NB4 (cell line): ENCODE results near the gene LGALS7.
A peak's percentile ranks its signal among the peaks of the same experiment; 100 is the strongest.

Experiments
- DNase-seq: peaks from one replicate; pipeline ENCODE4 v3.0.0; 2010; ENCODE audit warnings: low read depth
- H3K4me3 ChIP-seq: one replicate; pipeline ENCODE4 v1.5.1; 2011; ENCODE audit warnings: mild to moderate bottlenecking, low read depth, low read length, moderate library complexity
- CTCF ChIP-seq: IDR thresholded peaks from one replicate; pipeline ENCODE4 v1.5.1; 2012; ENCODE audit warnings: low read depth, low read length
- MAX ChIP-seq: IDR thresholded peaks from 2 replicates; pipeline ENCODE4 v1.6.1; 2011; ENCODE audit warnings: low read depth, low read length
- MYC ChIP-seq: IDR thresholded peaks from 2 replicates; pipeline ENCODE4 v1.6.1; 2011; ENCODE audit warnings: low read depth, low read length
- POLR2A ChIP-seq: IDR thresholded peaks from 2 replicates; pipeline ENCODE4 v1.6.1; 2011; ENCODE audit warnings: mild to moderate bottlenecking; ENCODE audit not compliant: insufficient read length; ENCODE audit errors: extremely low read depth

LGALS7 gene

GRCh38 chr19:38737281-38737865 lies 35.9 kb downstream of the LGALS7 start:
- TF ChIP-seq POLR2A, result no peak
- TF ChIP-seq MAX, result no peak
- TF ChIP-seq CTCF, result no peak
- no peak for TF ChIP-seq MYC
- H3K4me3 ChIP-seq, result no peak overlapping the region
- peak; percentile 35 for DNase-seq

- DNase-seq, result peak; percentile 19
- TF ChIP-seq MAX (no peak), MYC (no peak), CTCF (no peak), POLR2A (no peak)
- no peak overlapping the region for H3K4me3 ChIP-seq
Measured at GRCh38 chr19:38736413-38737280, 36.7 kb downstream of the LGALS7 start.

GRCh38 chr19:38736036-38736412 lies 37.3 kb downstream of the LGALS7 start:
- no peak for TF ChIP-seq MYC
- TF ChIP-seq MAX, result no peak
- TF ChIP-seq CTCF, result no peak
- TF ChIP-seq POLR2A, result no peak
- H3K4me3 ChIP-seq, result no peak overlapping the region
- no peak for DNase-seq

GRCh38 chr19:38735257-38735686 lies 38.0 kb downstream of the LGALS7 start:
- H3K4me3 ChIP-seq, result no peak overlapping the region
- TF ChIP-seq POLR2A (no peak), MYC (no peak), CTCF (no peak), MAX (no peak)
- no peak for DNase-seq

GRCh38 chr19:38734426-38735256 lies 38.7 kb downstream of the LGALS7 start:
- no peak for TF ChIP-seq MAX
- TF ChIP-seq POLR2A, result no peak
- no peak for TF ChIP-seq MYC
- no peak for TF ChIP-seq CTCF
- peak; percentile 63 for DNase-seq
- H3K4me3 ChIP-seq, result no peak overlapping the region
